Measurements from ENCODE around the gene PSMC3IP.

The PSMC3IP gene

DNA sequence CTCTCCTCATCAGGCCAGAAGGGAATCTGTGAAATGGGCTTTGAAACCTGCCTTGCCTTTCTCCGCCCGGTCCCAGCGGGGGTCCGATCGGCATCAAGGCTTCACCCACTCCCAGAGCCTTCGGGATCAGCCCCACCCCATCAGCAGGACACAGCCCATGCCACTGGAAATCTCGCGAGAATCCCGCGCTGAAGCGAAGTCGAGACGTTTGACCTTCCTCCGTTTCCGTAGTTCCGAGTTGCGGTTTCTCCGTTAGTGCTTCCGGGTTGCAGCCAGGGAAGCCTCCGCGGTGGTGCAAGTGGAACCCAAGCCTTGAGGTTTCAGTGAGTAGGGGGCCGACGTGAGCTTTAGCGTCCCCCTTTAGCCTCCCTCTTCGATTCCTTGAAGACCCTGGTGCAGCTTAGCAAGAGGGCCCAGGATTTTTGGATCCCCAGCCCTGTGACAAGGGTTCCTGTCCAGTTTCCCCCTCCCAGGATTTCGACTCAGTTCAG is 15.6 kb downstream of the PSMC3IP start, which contains the start of gene COASY (continued):
- TF ChIP-seq ZSCAN5A (tag by site-specific recombination; IDR thresholded peaks at IDR 0.05) = no peak
- peak; percentile 96 for TF ChIP-seq KLF7 (tag by site-specific recombination; IDR thresholded peaks at IDR 0.05; ENCODE audit: borderline replicate concordance)
- TF ChIP-seq ZNF394 (tag by site-specific recombination; IDR thresholded peaks at IDR 0.05; ENCODE audit: borderline replicate concordance) = peak; percentile 56
- no peak for TF ChIP-seq ZNF837 (tag by site-specific recombination; IDR thresholded peaks at IDR 0.05)
- TF ChIP-seq ZBTB8A (tag by site-specific recombination; IDR thresholded peaks at IDR 0.05) = peak; percentile 79
- no peak for TF ChIP-seq ZNF266 (tag by site-specific recombination; IDR thresholded peaks at IDR 0.05; ENCODE audit: low read depth)
- TF ChIP-seq ZNF624 (tag by site-specific recombination; IDR thresholded peaks at IDR 0.05) = no peak
- 0 out of 2 replicates have a peak, but pooled peaks have one; percentile 18 for TF ChIP-seq ZFP69B (tag by site-specific recombination; IDR thresholded peaks at IDR 0.05)
- TF ChIP-seq ZIC2 (tag by site-specific recombination; IDR thresholded peaks at IDR 0.05) = peak; percentile 77
- TF ChIP-seq ZNF777 (tag by site-specific recombination; IDR thresholded peaks at IDR 0.05; ENCODE audit: borderline replicate concordance) = no peak; the same call in 1 of the 2 replicates
- no peak for TF ChIP-seq ZNF274 (IDR thresholded peaks at IDR 0.05; ENCODE audit: low read length)
- no peak for TF ChIP-seq ZNF274 (tag by site-specific recombination; IDR thresholded peaks at IDR 0.05; ENCODE audit: borderline replicate concordance)
- TF ChIP-seq ZNF248 (tag by site-specific recombination; IDR thresholded peaks at IDR 0.05) = no peak
- TF ChIP-seq ZNF558 (tag by site-specific recombination; IDR thresholded peaks at IDR 0.05) = peak; percentile 59; the same call in 1 of the 2 replicates
- TF ChIP-seq TRIM28 (IDR thresholded peaks at IDR 0.05; ENCODE audit: borderline replicate concordance, low read length) = 0 out of 2 replicates have a peak, but pooled peaks have one; percentile 74
- peak; percentile 62 for TF ChIP-seq ZNF335 (tag by site-specific recombination; conservative IDR thresholded peaks at IDR 0.05)
- peak; percentile 70; the same call in 1 of the 2 replicates for TF ChIP-seq ZNF501 (tag by site-specific recombination; IDR thresholded peaks at IDR 0.05)
- TF ChIP-seq ZNF114 (tag by site-specific recombination; IDR thresholded peaks at IDR 0.05) = no peak
- TF ChIP-seq ZNF112 (tag by site-specific recombination; IDR thresholded peaks at IDR 0.05) = no peak
- TF ChIP-seq GLI4 (tag by site-specific recombination; IDR thresholded peaks at IDR 0.05) = 0 out of 2 replicates have a peak, but pooled peaks have one; percentile 7
- TF ChIP-seq ZNF629 (tag by site-specific recombination; IDR thresholded peaks at IDR 0.05) = peak; percentile 84
- no peak for TF ChIP-seq ZNF830 (tag by site-specific recombination; IDR thresholded peaks at IDR 0.05; ENCODE audit: low read depth)
- peak; percentile 78 for TF ChIP-seq ZBTB21 (tag by site-specific recombination; IDR thresholded peaks at IDR 0.05)
- TF ChIP-seq OVOL3 (tag by site-specific recombination; IDR thresholded peaks at IDR 0.05) = peak; percentile 85; the same call in 1 of the 2 replicates
- TF ChIP-seq KLF8 (tag by site-specific recombination; IDR thresholded peaks at IDR 0.05) = peak; percentile 92
- 0 out of 2 replicates have a peak, but pooled peaks have one; percentile 46 for TF ChIP-seq ZNF843 (tag by site-specific recombination; IDR thresholded peaks at IDR 0.05)
- TF ChIP-seq KLF16 (tag by site-specific recombination; IDR thresholded peaks at IDR 0.05) = peak; percentile 96
- peak; percentile 85 for TF ChIP-seq SP2 (tag by site-specific recombination; IDR thresholded peaks at IDR 0.05)
- no peak for TF ChIP-seq SCRT1 (tag by site-specific recombination; IDR thresholded peaks at IDR 0.05; ENCODE audit: borderline replicate concordance)
- no peak for TF ChIP-seq ZNF747 (tag by site-specific recombination; IDR thresholded peaks at IDR 0.05)
- TF ChIP-seq WT1 (tag by site-specific recombination; IDR thresholded peaks at IDR 0.05) = peak; percentile 17; the same call in 1 of the 2 replicates
- no peak for TF ChIP-seq MZF1 (tag by site-specific recombination; IDR thresholded peaks at IDR 0.05; ENCODE audit: borderline replicate concordance)
- no peak for TF ChIP-seq ZNF596 (tag by site-specific recombination; IDR thresholded peaks at IDR 0.05)
- TF ChIP-seq, protein P1, sequence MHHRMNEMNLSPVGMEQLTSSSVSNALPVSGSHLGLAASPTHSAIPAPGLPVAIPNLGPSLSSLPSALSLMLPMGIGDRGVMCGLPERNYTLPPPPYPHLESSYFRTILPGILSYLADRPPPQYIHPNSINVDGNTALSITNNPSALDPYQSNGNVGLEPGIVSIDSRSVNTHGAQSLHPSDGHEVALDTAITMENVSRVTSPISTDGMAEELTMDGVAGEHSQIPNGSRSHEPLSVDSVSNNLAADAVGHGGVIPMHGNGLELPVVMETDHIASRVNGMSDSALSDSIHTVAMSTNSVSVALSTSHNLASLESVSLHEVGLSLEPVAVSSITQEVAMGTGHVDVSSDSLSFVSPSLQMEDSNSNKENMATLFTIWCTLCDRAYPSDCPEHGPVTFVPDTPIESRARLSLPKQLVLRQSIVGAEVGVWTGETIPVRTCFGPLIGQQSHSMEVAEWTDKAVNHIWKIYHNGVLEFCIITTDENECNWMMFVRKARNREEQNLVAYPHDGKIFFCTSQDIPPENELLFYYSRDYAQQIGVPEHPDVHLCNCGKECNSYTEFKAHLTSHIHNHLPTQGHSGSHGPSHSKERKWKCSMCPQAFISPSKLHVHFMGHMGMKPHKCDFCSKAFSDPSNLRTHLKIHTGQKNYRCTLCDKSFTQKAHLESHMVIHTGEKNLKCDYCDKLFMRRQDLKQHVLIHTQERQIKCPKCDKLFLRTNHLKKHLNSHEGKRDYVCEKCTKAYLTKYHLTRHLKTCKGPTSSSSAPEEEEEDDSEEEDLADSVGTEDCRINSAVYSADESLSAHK (tag by site-specific recombination; IDR thresholded peaks at IDR 0.05) = peak; percentile 16; the same call in 1 of the 2 replicates
- no peak for TF ChIP-seq ZNF704 (tag by site-specific recombination; IDR thresholded peaks at IDR 0.05)
- no peak for TF ChIP-seq ZBTB7A (tag by site-specific recombination; IDR thresholded peaks at IDR 0.05; ENCODE audit: low read depth)
- no peak for TF ChIP-seq SCRT2 (tag by site-specific recombination; IDR thresholded peaks at IDR 0.05)
- peak; percentile 65 for TF ChIP-seq KLF17 (tag by site-specific recombination; IDR thresholded peaks at IDR 0.05)
